GM12892 (cell line): Measurements from ENCODE around the gene HUNK.

Experiments used
- POLR2A ChIP-seq: IDR thresholded peaks from 2 replicates; pipeline ENCODE4 v1.6.1; 2011; ENCODE audit warnings: low read depth, low read length, control low read depth
- POLR2AphosphoS5 ChIP-seq: IDR thresholded peaks from 2 replicates; pipeline ENCODE4 v1.6.1; 2011; ENCODE audit warnings: low read depth, low read length, control low read depth
- TAF1 ChIP-seq: IDR thresholded peaks from 2 replicates; pipeline ENCODE4 v1.6.1; 2011; ENCODE audit warnings: low read depth, mild to moderate bottlenecking, control low read depth, low read length, borderline replicate concordance

DNA sequence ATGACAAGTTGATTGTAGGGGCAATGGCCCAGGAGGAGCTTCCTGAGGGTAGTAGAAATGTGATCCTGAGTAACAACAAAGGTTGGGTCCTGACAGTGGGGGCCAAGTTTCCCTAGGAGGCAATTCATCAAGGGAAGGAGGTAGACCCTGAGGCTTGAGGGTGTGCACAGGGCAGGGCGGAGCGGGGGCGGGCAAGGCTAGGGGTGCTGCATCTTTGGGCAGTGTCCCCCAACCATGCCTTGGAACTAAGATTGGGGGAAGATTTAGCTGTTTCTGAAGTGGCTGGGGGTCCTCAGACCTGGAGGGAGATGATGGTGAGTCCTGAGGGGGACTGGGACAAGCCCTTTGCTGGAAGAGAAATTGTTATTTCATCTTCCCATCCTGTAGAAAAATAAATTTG is 50.9 kb downstream of the HUNK start:
- TF ChIP-seq POLR2AphosphoS5 (no peak), POLR2A (no peak), TAF1 (no peak)
